K562 (cell line): Measurements from ENCODE around the gene BCL2L15. TPM values are rescaled to one million over a fixed set of nuclear protein-coding genes. Genes with fewer than 3 reads are reported as not detected.

ENCODE experiments used
- CLOCK ChIP-seq: fragments of 250-450 bp; sonication (Bioruptor Pico); IDR thresholded peaks from 2 replicates; pipeline ENCODE4 v1.4.0; 2020; ENCODE audit warnings: mild to moderate bottlenecking, moderate library complexity, borderline replicate concordance
- HMG20B ChIP-seq: fragments of 250-450 bp; sonication (Bioruptor Pico); IDR thresholded peaks from 2 replicates; pipeline ENCODE4 v1.5.0; 2021; ENCODE audit warnings: mild to moderate bottlenecking
- MAX ChIP-seq: sonication (generic); formaldehyde crosslinking; IDR thresholded peaks from 2 replicates; pipeline ENCODE4 v1.9.0; 2022; ENCODE audit warnings: mild to moderate bottlenecking, missing genetic modification reagents
- MAZ ChIP-seq, 2 experiments: fragments of 450-650 bp in 1 of 2; sonication (generic) in 1 of 2; formaldehyde crosslinking; IDR thresholded peaks in 1 of 2; conservative IDR thresholded peaks in 1 of 2; 2 replicates each; pipeline versions ENCODE4 v1.4.0 to v1.5.0; 2020; ENCODE audit warnings: mild to moderate bottlenecking in 1 of 2, missing genetic modification reagents in 1 of 2
- NCOA1 ChIP-seq: fragments of 450-650 bp; IDR thresholded peaks from 2 replicates; pipeline ENCODE4 v1.6.1; 2016; ENCODE audit warnings: low read depth
- PKNOX1 ChIP-seq: fragments of 450-650 bp; IDR thresholded peaks from 2 replicates; pipeline ENCODE4 v1.6.1; 2016
- REST ChIP-seq, 2 experiments: fragments of 450-650 bp; formaldehyde crosslinking in 1 of 2; IDR thresholded peaks; 2 replicates each; pipeline versions ENCODE4 v1.4.0 to v1.6.1; 2014 to 2020; ENCODE audit warnings: mild to moderate bottlenecking in 2 of 2, borderline replicate concordance in 1 of 2, low read depth in 1 of 2
- VEZF1 ChIP-seq: fragments of 200-800 bp; sonication (Bioruptor generic); IDR thresholded peaks from 2 replicates; pipeline ENCODE4 v1.6.1; 2017; ENCODE audit warnings: missing genetic modification characterization, missing compliant biosample characterization
- ZBTB33 ChIP-seq: sonication (generic); formaldehyde crosslinking; IDR thresholded peaks from 2 replicates; pipeline ENCODE4 v1.8.1; 2023; ENCODE audit warnings: mild to moderate bottlenecking, missing genetic modification reagents
- ZFX ChIP-seq: sonication (generic); formaldehyde crosslinking; IDR thresholded peaks from 2 replicates; pipeline ENCODE4 v1.8.0; 2022; ENCODE audit warnings: mild to moderate bottlenecking, missing genetic modification reagents, moderate library complexity
- polyA plus RNA-seq, 8 experiments: library from polyadenylated mRNA; depleted of rRNA in 4 of 8; stranded (reverse) in 5 of 8; unstranded in 3 of 8; fragments of >200 nt; fragmentation: Nextera tagmentation in 2 of 8; fragmentation: Illumina TruSeq in 1 of 8; extraction: Ambion mirVana in 2 of 8; extraction: Trizol in 1 of 8; gene quantifications; 2 replicates each; pipeline versions ENCODE4 v1.2.1 to v1.2.3, GENCODE V29; 2011 to 2014; ENCODE audit warnings: inconsistent platforms in 1 of 8, missing spikeins in 1 of 8
- total RNA-seq, 7 experiments: library from RNA; depleted of rRNA in 6 of 7; stranded (reverse); fragments of >200 nt in 6 of 7; fragmentation: Illumina TruSeq in 2 of 7; extraction: Trizol in 2 of 7; gene quantifications; 2 replicates each; pipeline versions ENCODE4 v1.2.1 to v1.2.3, GENCODE V29; 2011 to 2021; ENCODE audit warnings: low replicate concordance in 1 of 7

Gene BCL2L15
- total and polyA plus RNA-seq, 9 of the 15 experiments (the other 6 are each of a cell fraction or from before 2014, with no cell fraction given): 0.06 to 0.42 (median 0.28) TPM; not detected in 1

GRCh38 chr1:113871597-113872113 lies 15.7 kb downstream of the BCL2L15 start, which contains the start of gene PTPN22 (continued):
- TF ChIP-seq REST (IDR thresholded peaks at IDR 0.05; ENCODE audit: borderline replicate concordance): no peak
- no peak for TF ChIP-seq REST (CRISPR knock-in tag; IDR thresholded peaks at IDR 0.05; ENCODE audit: low read depth)
- no peak for TF ChIP-seq NCOA1
- no peak for TF ChIP-seq CLOCK
- TF ChIP-seq ZFX (CRISPR knock-in tag): peak; percentile 56
- peak; percentile 79 for TF ChIP-seq MAX
- no peak for TF ChIP-seq PKNOX1
- peak; percentile 52; the same call in 1 of the 2 replicates for TF ChIP-seq ZBTB33 (CRISPR knock-in tag)
- no peak for TF ChIP-seq HMG20B
- TF ChIP-seq MAZ (CRISPR knock-in tag; conservative IDR thresholded peaks at IDR 0.05 in 1 of 2, IDR thresholded peaks at IDR 0.05 in 1 of 2): peak; percentile 28 to 42; a peak in 2 of 4 replicates
- TF ChIP-seq VEZF1 (CRISPR knock-in tag): peak; percentile 54
